A204.1 (cell line): ENCODE results near the gene CD248.
"Not testable (repeated sequence)": the region's sequence is repeated elsewhere in the genome, so short reads cannot be mapped to it uniquely, and the experiment has no call there.

ENCODE experiments used
- FAIRE-seq: peaks from 2 replicates; lab custom pipeline; 2012; peaks lifted over from hg19 to GRCh38; lab: Jason Lieb, UNC

Gene CD248

GRCh38 chr11:66328302-66329144 lies 11.7 kb upstream of the CD248 start:
- FAIRE-seq: no peak

- FAIRE-seq: no peak
Observed at GRCh38 chr11:66328031-66328301, 11.1 kb upstream of the CD248 start.

GRCh38 chr11:66327171-66328030 lies 10.6 kb upstream of the CD248 start:
- FAIRE-seq: no peak

- FAIRE-seq: no peak
Observed at GRCh38 chr11:66326261-66327111, 9.6 kb upstream of the CD248 start.

- no peak for FAIRE-seq
Observed at GRCh38 chr11:66325263-66325671, 8.4 kb upstream of the CD248 start.

- FAIRE-seq: no peak
Observed at GRCh38 chr11:66324664-66325063, 7.8 kb upstream of the CD248 start.

- no peak for FAIRE-seq
Observed at GRCh38 chr11:66323684-66324083, 6.8 kb upstream of the CD248 start.

GRCh38 chr11:66322732-66323427 lies 6.0 kb upstream of the CD248 start:
- FAIRE-seq: no peak

GRCh38 chr11:66321606-66322005 lies 4.8 kb upstream of the CD248 start:
- FAIRE-seq: no peak

GRCh38 chr11:66320748-66321147 lies 3.9 kb upstream of the CD248 start:
- FAIRE-seq: not testable (repeated sequence)

- not testable (repeated sequence) for FAIRE-seq
Observed at GRCh38 chr11:66320289-66320688, 3.4 kb upstream of the CD248 start.

- FAIRE-seq: no peak
Observed at GRCh38 chr11:66318600-66318970, 1.7 kb upstream of the CD248 start.

- no peak for FAIRE-seq
Observed at GRCh38 chr11:66317723-66318599, 1.1 kb upstream of the CD248 start.

GRCh38 chr11:66317322-66317722 lies 478 bp upstream of the CD248 start:
- no peak for FAIRE-seq

- FAIRE-seq: no peak
Observed at GRCh38 chr11:66315921-66316811, 678 bp downstream of the CD248 start.

GRCh38 chr11:66315498-66315885 lies 1.4 kb downstream of the CD248 start:
- FAIRE-seq: no peak

GRCh38 chr11:66314561-66315497 lies 2.0 kb downstream of the CD248 start:
- FAIRE-seq: no peak

GRCh38 chr11:66314186-66314501 lies 2.7 kb downstream of the CD248 start:
- no peak for FAIRE-seq
